IMR-90 (cell line): ENCODE data around the gene SH2B3. TPM values are rescaled to one million over a fixed set of nuclear protein-coding genes. Genes with fewer than 3 reads are reported as not detected.

ENCODE experiments used
- ATAC-seq: fragments of 200-7000 bp; cut with Tn5 transposase; 2 replicates; pipeline ENCODE4 v1.9.1; 2020; ENCODE audit warnings: low read depth, mild to moderate bottlenecking, moderate library complexity
- BruUV-seq: library from RNA; stranded (reverse); fragments of 400-500 nt; replicated peaks from 2 replicates; lab custom pipeline; 2021; lab: Mats Ljungman, UMichigan
- CTCF ChIA-PET: fragments of 300-600 bp; formaldehyde crosslinking; extraction: SDS; loops from one replicate; lab custom pipeline; 2021; ENCODE audit warnings: antibody characterized with exemption; lab: Yijun Ruan, JAX
- POLR2A ChIA-PET: fragments of 300-600 bp; sonication (Branson Sonifier 250); formaldehyde crosslinking; loops from one replicate; lab custom pipeline; 2022; ENCODE audit warnings: antibody characterized with exemption; ENCODE audit not compliant: unreplicated experiment; lab: Charles Lee
- DNase-seq: peaks from one replicate; pipeline ENCODE4 v3.0.0; 2013
- H2AFZ ChIP-seq: replicated peaks from 2 replicates; pipeline ENCODE3; 2013; ENCODE audit warnings: low read length, mild to moderate bottlenecking; ENCODE audit not compliant: poor library complexity
- H2AK5ac ChIP-seq: 2 replicates; pipeline ENCODE4 v1.6.1; 2013; ENCODE audit warnings: low read depth, low read length, inconsistent platforms
- H2AK9ac ChIP-seq: replicated peaks from 2 replicates; pipeline ENCODE3; 2013; ENCODE audit warnings: mild to moderate bottlenecking, low read depth, low read length, moderate library complexity; ENCODE audit not compliant: poor library complexity
- H2BK120ac ChIP-seq: 2 replicates; pipeline ENCODE4 v1.6.1; 2013; ENCODE audit warnings: low read depth, low read length, inconsistent platforms
- H2BK15ac ChIP-seq: 3 replicates; pipeline ENCODE4 v1.6.1; 2013; ENCODE audit warnings: low read depth, low read length, inconsistent platforms
- H2BK20ac ChIP-seq: 2 replicates; pipeline ENCODE4 v1.6.1; 2013; ENCODE audit warnings: low read depth, mild to moderate bottlenecking, inconsistent platforms, low read length, moderate library complexity
- H2BK5ac ChIP-seq: 2 replicates; pipeline ENCODE4 v1.6.1; 2013; ENCODE audit warnings: mild to moderate bottlenecking, low read depth, low read length, inconsistent platforms; ENCODE audit not compliant: poor library complexity, severe bottlenecking
- H3K14ac ChIP-seq: replicated peaks from 2 replicates; pipeline ENCODE4 v1.6.1; 2013; ENCODE audit warnings: low read depth, low read length, inconsistent platforms
- H3K18ac ChIP-seq: 2 replicates; pipeline ENCODE4 v1.6.1; 2013; ENCODE audit warnings: low read depth, low read length, control low read depth
- H3K23ac ChIP-seq: 2 replicates; pipeline ENCODE4 v1.6.1; 2013; ENCODE audit warnings: low read depth, low read length, inconsistent platforms
- H3K27ac ChIP-seq: 2 replicates; pipeline ENCODE4 v1.5.1; 2013; ENCODE audit warnings: mild to moderate bottlenecking, control low read depth, low read length; ENCODE audit not compliant: insufficient read depth
- H3K27me3 ChIP-seq: 2 replicates; pipeline ENCODE4 v1.6.1; 2013; ENCODE audit warnings: low read length; ENCODE audit not compliant: control insufficient read depth, insufficient read depth
- H3K36me3 ChIP-seq: 2 replicates; pipeline ENCODE4 v1.6.1; 2013; ENCODE audit warnings: low read length, mixed read lengths; ENCODE audit not compliant: control insufficient read depth, insufficient read depth
- H3K4ac ChIP-seq: 2 replicates; pipeline ENCODE4 v1.6.1; 2013; ENCODE audit warnings: low read depth, low read length, inconsistent platforms
- H3K4me1 ChIP-seq: 2 replicates; pipeline ENCODE4 v1.6.1; 2013; ENCODE audit warnings: low read length, mixed read lengths; ENCODE audit not compliant: control insufficient read depth, insufficient read depth
- H3K4me2 ChIP-seq: 2 replicates; pipeline ENCODE4 v1.6.1; 2013; ENCODE audit warnings: low read depth, mild to moderate bottlenecking, control low read depth, low read length, moderate library complexity
- H3K4me3 ChIP-seq: 2 replicates; pipeline ENCODE4 v1.5.1; 2013; ENCODE audit warnings: low read depth, mild to moderate bottlenecking, control low read depth, low read length, moderate library complexity; ENCODE audit not compliant: insufficient read depth
- H3K56ac ChIP-seq: 2 replicates; pipeline ENCODE4 v1.6.1; 2013; ENCODE audit warnings: low read length, inconsistent platforms; ENCODE audit not compliant: insufficient read depth; ENCODE audit errors: extremely low read depth
- H3K79me1 ChIP-seq, 2 experiments: 2 replicates each; pipeline ENCODE4 v1.6.1; 2013; ENCODE audit warnings: low read length in 2 of 2, inconsistent platforms in 1 of 2, low read depth in 1 of 2
- H3K9ac ChIP-seq: 2 replicates; pipeline ENCODE4 v1.6.1; 2013; ENCODE audit warnings: low read depth, low read length, control low read depth
- H3K9me1 ChIP-seq: 2 replicates; pipeline ENCODE4 v1.6.1; 2013; ENCODE audit warnings: low read length, inconsistent platforms; ENCODE audit not compliant: insufficient read depth
- H3K9me3 ChIP-seq: 2 replicates; pipeline ENCODE4 v1.6.1; 2013; ENCODE audit warnings: low read length; ENCODE audit not compliant: control insufficient read depth, insufficient read depth
- H4K20me1 ChIP-seq: 2 replicates; pipeline ENCODE4 v1.6.1; 2013; ENCODE audit warnings: low read length, inconsistent platforms; ENCODE audit not compliant: insufficient read depth
- H4K5ac ChIP-seq: 2 replicates; pipeline ENCODE4 v1.6.1; 2013; ENCODE audit warnings: mild to moderate bottlenecking, low read depth, low read length, control low read depth
- H4K8ac ChIP-seq, 2 experiments: 2 replicates each; pipeline ENCODE4 v1.6.1; 2013; ENCODE audit warnings: low read depth in 2 of 2, low read length in 2 of 2, control low read depth in 1 of 2, inconsistent platforms in 1 of 2
- H4K91ac ChIP-seq: 2 replicates; pipeline ENCODE4 v1.6.1; 2013; ENCODE audit warnings: low read depth, low read length, inconsistent platforms; ENCODE audit not compliant: insufficient read depth
- CHD1 ChIP-seq: IDR thresholded peaks from 2 replicates; pipeline ENCODE4 v1.6.1; 2012; ENCODE audit warnings: low read depth, low read length, improper control_type of control experiment
- MXI1 ChIP-seq: IDR thresholded peaks from 2 replicates; pipeline ENCODE4 v1.6.1; 2012; ENCODE audit warnings: low read depth, mild to moderate bottlenecking, low read length, moderate library complexity, borderline replicate concordance
- NFE2L2 ChIP-seq: fragments of 150-350 bp; IDR thresholded peaks from 2 replicates; pipeline ENCODE4 v1.6.1; 2016; ENCODE audit warnings: low read depth, mild to moderate bottlenecking, low read length
- RAD21 ChIP-seq: IDR thresholded peaks from 2 replicates; pipeline ENCODE4 v1.6.1; 2012; ENCODE audit warnings: low read length, improper control_type of control experiment
- RFX5 ChIP-seq: IDR thresholded peaks from 2 replicates; pipeline ENCODE4 v1.8.0; 2012; ENCODE audit warnings: low read depth, mild to moderate bottlenecking, low read length, moderate library complexity
- WGBS, 2 experiments: methylation state at CpG; one replicate each; pipeline versions ENCODE4 v1.1.5 to v1.1.7; 2013; ENCODE audit warnings: missing lambda C conversion rate in 2 of 2; ENCODE audit not compliant: insufficient read length in 1 of 2; ENCODE audit errors: extremely low coverage in 2 of 2; 5-methylcytosine and 5-hydroxymethylcytosine counted together
- dilution Hi-C: fragments of 300-500 bp; cut with HindIII; formaldehyde crosslinking; loops from one replicate; pipeline ENCODE4 v1.14.3; 2018; ENCODE audit warnings: low sequenced_read_pairs; ENCODE audit not compliant: unreplicated experiment
- in situ Hi-C: fragments of 300-500 bp; cut with MboI; formaldehyde crosslinking; loops from 3 replicates; pipeline ENCODE4 v1.14.3; 2019; ENCODE audit warnings: low sequenced_read_pairs, inconsistent platforms, mixed read lengths
- intact Hi-C: fragments of 100-400 bp; cut with micrococcal nuclease; formaldehyde crosslinking; loops from 2 replicates; pipeline ENCODE4 v1.10.0; 2022
- polyA plus RNA-seq, 3 experiments: library from polyadenylated mRNA; depleted of rRNA; stranded (reverse); fragments of >200 nt; gene quantifications; 2 replicates each; pipeline ENCODE4 v1.2.3, GENCODE V29; 2012; ENCODE audit warnings: low replicate concordance in 1 of 3
- total RNA-seq: library from RNA; depleted of rRNA; stranded (reverse); fragments of >200 nt; gene quantifications from 2 replicates; pipeline ENCODE4 v1.2.3, GENCODE V29; 2012

SH2B3 gene
- total and polyA plus RNA-seq, 2 of the 4 experiments (the other 2 are of a cell fraction): 9.3 to 20.2 TPM

GRCh38 chr12:111443086-111443485 lies 37.4 kb downstream of the SH2B3 start:
- Histone ChIP-seq H2AK9ac (peak overlapping the region; percentile 2), H4K8ac (peak overlapping the region in 1 of 2 experiments; percentile 37; a peak in 1 of 4 replicates), H3K14ac (no peak overlapping the region), H2AK5ac (no peak overlapping the region), H3K9ac (no peak overlapping the region), H3K4me2 (no peak overlapping the region), H2BK20ac (no peak overlapping the region), H3K79me1 (peaks cover 16 to 85% of the 10 kb centered on the region in 2 experiments; a peak in 3 of 4 replicates), H3K36me3 (peaks cover 52% of the 10 kb centered on the region), H3K27ac (peak overlapping the region; percentile 2; the same call in 1 of the 2 replicates), H3K27me3 (no peaks in the 10 kb centered on the region), H2BK120ac (no peak overlapping the region), H3K23ac (no peak overlapping the region), H3K9me3 (no peaks in the 10 kb centered on the region), H4K20me1 (peaks cover 78% of the 10 kb centered on the region), H3K18ac (no peak overlapping the region), H3K4me1 (peaks cover 22% of the 10 kb centered on the region), H4K5ac (no peak overlapping the region), H4K91ac (no peak overlapping the region), H3K4me3 (no peak overlapping the region), H2BK5ac (no peak overlapping the region), H2BK15ac (no peak overlapping the region), H3K4ac (no peak overlapping the region), H2AFZ (peak overlapping the region; percentile 16), H3K9me1 (peaks cover 22% of the 10 kb centered on the region), H3K56ac (no peak overlapping the region)
- DNase-seq (no peak), ATAC-seq (no peak)
- in situ Hi-C loops (no loop called here), intact Hi-C loops (no loop called here), dilution Hi-C loops (no loop called here)
- ChIA-PET CTCF (interaction anchor here (2.0 kb wide), 1 partner anchor 46 kb away, joined by 10 read pairs; no protein-coding TSS in a partner anchor), POLR2A (interaction anchor here (0.5 kb wide), 1 partner anchor 27 kb away, joined by 10 read pairs; no protein-coding TSS in a partner anchor)
- BruUV-seq: no TSS peak
- 90% methylated on average over 4 of the region's 7 CpGs; no CpG with 5 or more reads in 1 of the 2 experiments for WGBS, 2 experiments
- TF ChIP-seq RFX5 (no peak), NFE2L2 (no peak), CHD1 (no peak), MXI1 (no peak), RAD21 (no peak)
